A549 (cell line): ENCODE results near the gene FAM118B. TPM values are rescaled to one million over a fixed set of nuclear protein-coding genes. Genes with fewer than 3 reads are reported as not detected.
A peak's percentile ranks its signal among the peaks of the same experiment; 100 is the strongest.

ENCODE experiments used
- ATAC-seq, 2 experiments: fragments of 200-7000 bp in 1 of 2; fragments of >200 bp in 1 of 2; cut with Nextera tagmentation in 1 of 2; cut with Tn5 transposase in 1 of 2; 3 replicates each; pipeline versions ENCODE4 v1.8.0 to v1.9.1; 2018 to 2020; ENCODE audit warnings: mild to moderate bottlenecking in 1 of 2, moderate library complexity in 1 of 2
- CTCF ChIA-PET: fragments of 300-600 bp; sonication (Branson Sonifier 250); formaldehyde crosslinking; extraction: SDS; loops from one replicate; lab custom pipeline; 2021; ENCODE audit warnings: antibody characterized with exemption, inconsistent platforms; lab: Yijun Ruan, JAX
- POLR2A ChIA-PET: fragments of 350-600 bp; formaldehyde crosslinking; extraction: SDS; loops from one replicate; lab custom pipeline; 2021; ENCODE audit warnings: antibody characterized with exemption, inconsistent platforms; lab: Yijun Ruan, JAX
- DNase-seq, 2 experiments: peaks; one replicate each; pipeline versions ENCODE4 v3.0.0 to v3.0.0-alpha.2; 2011 to 2016; ENCODE audit warnings: low read depth in 1 of 2, low spot score in 1 of 2
- FAIRE-seq: peaks from 2 replicates; lab custom pipeline; 2011; peaks lifted over from hg19 to GRCh38; lab: Jason Lieb, UNC
- H3K27ac ChIP-seq, 2 experiments: fragments of >200 bp; sonication (Bioruptor Twin); formaldehyde crosslinking; 3 replicates each; pipeline ENCODE4 v1.5.1; 2016 to 2017
- H3K4me1 ChIP-seq: fragments of >200 bp; sonication (Bioruptor Twin); formaldehyde crosslinking; 3 replicates; pipeline ENCODE4 v1.6.1; 2016
- H3K4me2 ChIP-seq: fragments of >200 bp; sonication (Bioruptor Twin); formaldehyde crosslinking; 3 replicates; pipeline ENCODE4 v1.6.1; 2016
- H3K4me3 ChIP-seq: fragments of >200 bp; sonication (Bioruptor Twin); formaldehyde crosslinking; 3 replicates; pipeline ENCODE4 v1.5.1; 2016
- H3K9me3 ChIP-seq: fragments of >200 bp; sonication (Bioruptor Twin); formaldehyde crosslinking; 3 replicates; pipeline ENCODE4 v1.6.1; 2016
- CEBPB ChIP-seq, 2 experiments: fragments of >200 bp in 1 of 2; sonication (Bioruptor Twin) in 1 of 2; formaldehyde crosslinking in 1 of 2; IDR thresholded peaks; 2 replicates each; pipeline ENCODE4 v1.6.1; 2012 to 2016
- CHD2 ChIP-seq: fragments of 150-350 bp; IDR thresholded peaks from 2 replicates; pipeline ENCODE4 v1.6.1; 2014; ENCODE audit warnings: low read length; ENCODE audit not compliant: partially characterized antibody
- CHD4 ChIP-seq: fragments of 200-600 bp; sonication (generic); IDR thresholded peaks from 2 replicates; pipeline ENCODE4 v1.6.1; 2016; ENCODE audit warnings: antibody characterized with exemption, mild to moderate bottlenecking, borderline replicate concordance
- FOSL2 ChIP-seq, 2 experiments: fragments of 450-650 bp in 1 of 2; fragments of >200 bp in 1 of 2; sonication (Bioruptor Twin) in 1 of 2; formaldehyde crosslinking; IDR thresholded peaks; 2 replicates each; pipeline versions ENCODE4 v1.5.0 to v1.6.1; 2016 to 2020; ENCODE audit warnings: mild to moderate bottlenecking in 1 of 2, moderate library complexity in 1 of 2
- HOXA7 ChIP-seq: fragments of 250-450 bp; sonication (Bioruptor Pico); IDR thresholded peaks from 2 replicates; pipeline ENCODE4 v1.5.0; 2020; ENCODE audit warnings: mild to moderate bottlenecking, moderate library complexity
- JUN ChIP-seq, 2 experiments: fragments of >200 bp; sonication (Bioruptor Twin); formaldehyde crosslinking; IDR thresholded peaks; 2 replicates in 1 of 2; 3 replicates in 1 of 2; pipeline ENCODE4 v1.6.1; 2016 to 2017
- KDM1A ChIP-seq: fragments of 200-600 bp; sonication (generic); IDR thresholded peaks from 2 replicates; pipeline ENCODE4 v1.6.1; 2016; ENCODE audit warnings: low read depth, mild to moderate bottlenecking
- KDM5A ChIP-seq: fragments of 200-600 bp; sonication (generic); IDR thresholded peaks from 2 replicates; pipeline ENCODE4 v1.6.1; 2016; ENCODE audit warnings: antibody characterized with exemption, mild to moderate bottlenecking
- MAFK ChIP-seq: fragments of 450-650 bp; IDR thresholded peaks from 2 replicates; pipeline ENCODE4 v1.6.1; 2014; ENCODE audit not compliant: partially characterized antibody
- MAZ ChIP-seq: fragments of 150-350 bp; IDR thresholded peaks from 2 replicates; pipeline ENCODE4 v1.6.1; 2014; ENCODE audit warnings: antibody characterized with exemption, low read depth, low read length, borderline replicate concordance
- PHF8 ChIP-seq: fragments of 200-600 bp; sonication (generic); IDR thresholded peaks from 2 replicates; pipeline ENCODE4 v1.6.1; 2016; ENCODE audit warnings: low read depth, mild to moderate bottlenecking, antibody characterized with exemption, moderate library complexity, borderline replicate concordance
- POLR2A ChIP-seq: IDR thresholded peaks from 2 replicates; pipeline ENCODE4 v1.6.1; 2012; ENCODE audit warnings: mild to moderate bottlenecking, low read length
- RARB ChIP-seq: fragments of 250-450 bp; sonication (Bioruptor Pico); IDR thresholded peaks from 2 replicates; pipeline ENCODE4 v1.8.0; 2021; ENCODE audit warnings: mild to moderate bottlenecking, moderate library complexity
- REST ChIP-seq: fragments of 200-600 bp; sonication (generic); IDR thresholded peaks from 2 replicates; pipeline ENCODE4 v1.6.1; 2016; ENCODE audit warnings: antibody characterized with exemption, mild to moderate bottlenecking, moderate library complexity
- RFX5 ChIP-seq: fragments of 450-650 bp; IDR thresholded peaks from 2 replicates; pipeline ENCODE4 v1.7.1; 2014; ENCODE audit warnings: antibody characterized with exemption, mild to moderate bottlenecking, moderate library complexity
- TP53 ChIP-seq: fragments of 250-450 bp; sonication (Bioruptor Pico); IDR thresholded peaks from 2 replicates; pipeline ENCODE4 v1.5.0; 2021; ENCODE audit warnings: mild to moderate bottlenecking, moderate library complexity
- USF2 ChIP-seq: fragments of 450-650 bp; IDR thresholded peaks from 2 replicates; pipeline ENCODE4 v1.6.1; 2014; ENCODE audit warnings: antibody characterized with exemption
- WGBS: methylation state at CpG from one replicate; pipeline ENCODE4 v1.1.6; 2017; ENCODE audit errors: missing lambda C conversion rate; 5-methylcytosine and 5-hydroxymethylcytosine counted together
- polyA plus RNA-seq, 4 experiments: library from polyadenylated mRNA; depleted of rRNA in 3 of 4; stranded (reverse); fragments of >200 nt; fragmentation: RNase III in 1 of 4; extraction: RNeasy Plus Mini Kit Qiagen cat#74134 plus additional on column Dnase treatment in 1 of 4; gene quantifications; 2 replicates in 3 of 4; 3 replicates in 1 of 4; pipeline ENCODE4 v1.2.3, GENCODE V29; 2011 to 2017
- TF ChIP-seq, protein P1 (sequence below): fragments of >200 bp; sonication (Bioruptor Twin); formaldehyde crosslinking; IDR thresholded peaks from 3 replicates; pipeline ENCODE4 v1.6.1; 2016
- TF ChIP-seq, protein P2 (sequence below): IDR thresholded peaks from 2 replicates; pipeline ENCODE4 v1.6.1; 2012
- TF ChIP-seq, protein P3 (sequence below): fragments of 250-450 bp; sonication (Bioruptor Pico); IDR thresholded peaks from 2 replicates; pipeline ENCODE4 v1.5.0; 2020; ENCODE audit warnings: low read depth, mild to moderate bottlenecking, moderate library complexity

The FAM118B gene
- polyA plus RNA-seq, 2 of the 4 experiments (the other 2 are of a cell fraction) = 14.9 to 23.9 TPM

DNA sequence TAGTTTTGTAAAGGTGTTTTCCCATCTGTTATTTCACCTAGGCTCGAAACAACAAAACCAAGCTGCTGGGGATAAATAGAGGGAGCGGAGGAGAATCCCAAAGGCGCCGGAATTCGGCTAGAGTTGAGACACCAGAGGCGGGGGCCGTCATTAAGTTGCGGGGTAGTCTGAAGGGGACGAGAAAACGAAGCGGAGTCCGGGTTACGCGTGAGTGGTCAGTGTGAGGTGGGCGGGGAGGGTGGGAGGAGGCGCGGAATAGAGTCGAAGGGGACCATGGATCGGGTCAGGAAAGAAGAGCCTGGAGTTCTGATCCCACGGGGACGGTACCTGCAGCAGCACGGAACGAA is 56.8 kb downstream of the FAM118B start:
- peaks cover 14% of the 10 kb centered on the region; the same call in 2 of the 3 replicates for H3K4me1 ChIP-seq
- TF ChIP-seq, protein P1, sequence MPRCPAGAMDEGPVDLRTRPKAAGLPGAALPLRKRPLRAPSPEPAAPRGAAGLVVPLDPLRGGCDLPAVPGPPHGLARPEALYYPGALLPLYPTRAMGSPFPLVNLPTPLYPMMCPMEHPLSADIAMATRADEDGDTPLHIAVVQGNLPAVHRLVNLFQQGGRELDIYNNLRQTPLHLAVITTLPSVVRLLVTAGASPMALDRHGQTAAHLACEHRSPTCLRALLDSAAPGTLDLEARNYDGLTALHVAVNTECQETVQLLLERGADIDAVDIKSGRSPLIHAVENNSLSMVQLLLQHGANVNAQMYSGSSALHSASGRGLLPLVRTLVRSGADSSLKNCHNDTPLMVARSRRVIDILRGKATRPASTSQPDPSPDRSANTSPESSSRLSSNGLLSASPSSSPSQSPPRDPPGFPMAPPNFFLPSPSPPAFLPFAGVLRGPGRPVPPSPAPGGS = no peak
- TF ChIP-seq PHF8 (0 out of 2 replicates have a peak, but pooled peaks have one; percentile 35), CHD2 (no peak), CHD4 (no peak)
- H3K9me3 ChIP-seq = no peaks in the 10 kb centered on the region
- peak; percentile 70 to 71 for ATAC-seq
- DNase-seq = peak in 1 of 2 experiments; percentile 59
- H3K4me2 ChIP-seq = peak overlapping the region; percentile 79
- H3K27ac ChIP-seq = peak overlapping the region; percentile 95 to 97
- 3% methylated on average over 17 of the region's 23 CpGs for WGBS
- H3K4me3 ChIP-seq = peak overlapping the region; percentile 71
- ChIA-PET CTCF (interaction anchor here (1.1 kb wide), 1 partner anchor 25 kb away, joined by 3 read pairs; no protein-coding TSS in a partner anchor), POLR2A (interaction anchor here (0.5 to 1.7 kb wide), 5 partner anchors 10 to 1104 kb away, joined by 3 to 6 read pairs (median 3); partner anchors contain the start of genes FAM118B and RPUSD4)
- no peak for FAIRE-seq

GRCh38 chr11:126268708-126269579 is 57.4 kb downstream of the FAM118B start, which contains the start of the genes FOXRED1 and SRPRA:
Gene FOXRED1 (plus strand): TSS chr11:126269154. CDS start chr11:126269207, 53 bp downstream.
Gene SRPRA (minus strand): TSS chr11:126268895. CDS start chr11:126268804, 91 bp downstream.
- H3K4me2 ChIP-seq = peak within 1 kb of the TSS; percentile 95
- peaks cover 14% of the 10 kb centered on the region; the same call in 2 of the 3 replicates for H3K4me1 ChIP-seq
- no peaks in the 10 kb centered on the region for H3K9me3 ChIP-seq
- FAIRE-seq = no peak
- ChIA-PET POLR2A (interaction anchor here (0.5 to 1.7 kb wide), 5 partner anchors 9 to 1105 kb away, joined by 3 to 6 read pairs (median 3); partner anchors contain the start of genes FAM118B and RPUSD4), CTCF (interaction anchor here (1.1 kb wide), 1 partner anchor 25 kb away, joined by 3 read pairs; no protein-coding TSS in a partner anchor)
- TF ChIP-seq MAZ (0 out of 2 replicates have a peak, but pooled peaks have one; percentile 71), RARB (CRISPR knock-in tag) (no peak), MAFK (no peak), POLR2A (peak; percentile 69), KDM1A (no peak), TP53 (CRISPR knock-in tag) (no peak), REST (no peak), RFX5 (peak; percentile 61; the same call in 1 of the 2 replicates), CEBPB (IDR thresholded peaks at IDR 0.05) (no peak), KDM5A (peak; percentile 69; the same call in 1 of the 2 replicates), HOXA7 (CRISPR knock-in tag) (no peak), JUN (IDR thresholded peaks at IDR 0.05) (peak; percentile 53 to 79; a peak in 4 of 5 replicates), FOSL2 (IDR thresholded peaks at IDR 0.05) (no peak), FOSL2 (CRISPR knock-in tag; IDR thresholded peaks at IDR 0.05) (0 out of 2 replicates have a peak, but pooled peaks have one; percentile 7), USF2 (peak; percentile 86), PHF8 (peak; percentile 41; the same call in 1 of the 2 replicates)
- TF ChIP-seq, protein P1 = 0 out of 3 replicates have a peak, but pooled peaks have one; percentile 36
- TF ChIP-seq, protein P2, sequence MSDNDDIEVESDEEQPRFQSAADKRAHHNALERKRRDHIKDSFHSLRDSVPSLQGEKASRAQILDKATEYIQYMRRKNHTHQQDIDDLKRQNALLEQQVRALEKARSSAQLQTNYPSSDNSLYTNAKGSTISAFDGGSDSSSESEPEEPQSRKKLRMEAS = peak; percentile 43; the same call in 1 of the 2 replicates
- TF ChIP-seq, protein P3, sequence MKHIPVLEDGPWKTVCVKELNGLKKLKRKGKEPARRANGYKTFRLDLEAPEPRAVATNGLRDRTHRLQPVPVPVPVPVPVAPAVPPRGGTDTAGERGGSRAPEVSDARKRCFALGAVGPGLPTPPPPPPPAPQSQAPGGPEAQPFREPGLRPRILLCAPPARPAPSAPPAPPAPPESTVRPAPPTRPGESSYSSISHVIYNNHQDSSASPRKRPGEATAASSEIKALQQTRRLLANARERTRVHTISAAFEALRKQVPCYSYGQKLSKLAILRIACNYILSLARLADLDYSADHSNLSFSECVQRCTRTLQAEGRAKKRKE (CRISPR knock-in tag) = no peak
- peak within 1 kb of the TSS; percentile 71 for H3K4me3 ChIP-seq
- peak; percentile 97 to 98 for ATAC-seq
- peak; percentile 97 for DNase-seq
- 0% methylated on average over 20 of the region's 64 CpGs for WGBS
- H3K27ac ChIP-seq = peak within 1 kb of the TSS; percentile 95 to 97
